GM08714 (cell line): ENCODE data around the gene GUCY2D.

Experiments used
- H3K4me3 ChIP-seq: fragments of 200-500 bp; sonication (Bioruptor generic); 2 replicates; pipeline ENCODE4 v1.5.1; 2014; ENCODE audit warnings: mild to moderate bottlenecking, low read length, inconsistent platforms
- ZNF274 ChIP-seq: IDR thresholded peaks from 2 replicates; pipeline ENCODE4 v1.6.1; 2012; ENCODE audit warnings: mild to moderate bottlenecking, low read depth, low read length

Gene GUCY2D

GRCh38 chr17:8039611-8040168, 37.3 kb downstream of the GUCY2D start:
- no peak for TF ChIP-seq ZNF274
- no peak overlapping the region for H3K4me3 ChIP-seq

GRCh38 chr17:8041249-8041928, 39.0 kb downstream of the GUCY2D start:
- no peak overlapping the region for H3K4me3 ChIP-seq
- TF ChIP-seq ZNF274, result no peak

GRCh38 chr17:8041979-8042378, 39.6 kb downstream of the GUCY2D start:
- no peak for TF ChIP-seq ZNF274
- no peak overlapping the region for H3K4me3 ChIP-seq

- no peak for TF ChIP-seq ZNF274
- no peak overlapping the region for H3K4me3 ChIP-seq
These were observed 42.7 kb downstream of the GUCY2D start for GRCh38 chr17:8044819-8045810.

GRCh38 chr17:8046306-8046928, 44.0 kb downstream of the GUCY2D start:
- no peak overlapping the region for H3K4me3 ChIP-seq
- no peak for TF ChIP-seq ZNF274

GRCh38 chr17:8046929-8047768, 44.7 kb downstream of the GUCY2D start:
- no peak overlapping the region for H3K4me3 ChIP-seq
- TF ChIP-seq ZNF274, result no peak

- no peak overlapping the region for H3K4me3 ChIP-seq
- TF ChIP-seq ZNF274, result no peak
These were observed 45.3 kb downstream of the GUCY2D start for GRCh38 chr17:8047769-8048110.

GRCh38 chr17:8048236-8048635, 45.8 kb downstream of the GUCY2D start:
- no peak for TF ChIP-seq ZNF274
- no peak overlapping the region for H3K4me3 ChIP-seq

- no peak overlapping the region for H3K4me3 ChIP-seq
- no peak for TF ChIP-seq ZNF274
These were observed 46.3 kb downstream of the GUCY2D start for GRCh38 chr17:8048736-8049135.

GRCh38 chr17:8051831-8052230, 49.4 kb downstream of the GUCY2D start:
- H3K4me3 ChIP-seq, result no peak overlapping the region
- no peak for TF ChIP-seq ZNF274

- TF ChIP-seq ZNF274, result no peak
- no peak overlapping the region for H3K4me3 ChIP-seq
These were observed 50.1 kb downstream of the GUCY2D start for GRCh38 chr17:8052256-8053252.

GRCh38 chr17:8053600-8053999, 51.2 kb downstream of the GUCY2D start:
- TF ChIP-seq ZNF274, result no peak
- no peak overlapping the region for H3K4me3 ChIP-seq
